Measurements from ENCODE around the gene SUGT1.
"Not testable (repeated sequence)": the region's sequence is repeated elsewhere in the genome, so short reads cannot be mapped to it uniquely, and the experiment has no call there.

SUGT1 gene

DNA sequence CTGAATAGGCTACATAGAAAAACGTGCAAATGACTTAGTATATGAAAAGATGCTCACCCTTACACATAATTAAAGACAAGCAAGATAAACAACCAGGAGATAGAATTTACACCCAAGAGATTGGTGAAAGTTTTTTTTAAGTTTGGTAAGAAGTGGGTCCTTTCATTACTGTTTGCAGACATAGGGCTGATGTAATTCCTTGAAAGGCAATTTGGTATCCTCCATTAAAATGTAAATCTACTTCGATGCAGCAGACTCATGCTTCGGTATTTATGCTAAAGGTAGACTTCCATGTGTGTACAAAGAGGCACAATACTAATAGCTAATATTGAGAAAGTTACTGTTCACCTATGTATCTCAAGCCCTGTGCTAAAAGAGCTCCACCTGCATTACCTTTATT, 53.4 kb downstream of the SUGT1 start:
- Histone ChIP-seq H3K27me3 (ENCODE audit: insufficient read depth, low read length, poor library complexity, severe bottlenecking) (no peaks in the 10 kb centered on the region), H3F3A (ENCODE audit: low read depth) (0 out of 2 replicates have a peak, but pooled peaks cover 2% of the 10 kb centered on the region), H3K36me3 (ENCODE audit: insufficient read depth, low read length) (no peaks in the 10 kb centered on the region), H4K20me1 (ENCODE audit: insufficient read depth, low read length, poor library complexity, severe bottlenecking) (no peaks in the 10 kb centered on the region), H3K4me3 (ENCODE audit: low read length, poor library complexity, severe bottlenecking) (no peak overlapping the region), H2AFZ (ENCODE audit: low read length) (no peak overlapping the region), H3K4me2 (ENCODE audit: low read depth, low read length, poor library complexity, severe bottlenecking) (no peak overlapping the region), H3K79me2 (ENCODE audit: insufficient read depth, low read length) (no peaks in the 10 kb centered on the region), H3K9me2 (replicated peaks; ENCODE audit: low read depth, low read length) (no peaks in the 10 kb centered on the region), H3K9me3 (ENCODE audit: insufficient read depth, low read depth, low read length) (no peaks in the 10 kb centered on the region), H3K4me1 (ENCODE audit: insufficient read depth, low read length, poor library complexity, severe bottlenecking) (peaks cover 47% of the 10 kb centered on the region), H3K9ac (ENCODE audit: low read depth, low read length, poor library complexity, severe bottlenecking) (no peak overlapping the region)
- TF ChIP-seq, protein P1, sequence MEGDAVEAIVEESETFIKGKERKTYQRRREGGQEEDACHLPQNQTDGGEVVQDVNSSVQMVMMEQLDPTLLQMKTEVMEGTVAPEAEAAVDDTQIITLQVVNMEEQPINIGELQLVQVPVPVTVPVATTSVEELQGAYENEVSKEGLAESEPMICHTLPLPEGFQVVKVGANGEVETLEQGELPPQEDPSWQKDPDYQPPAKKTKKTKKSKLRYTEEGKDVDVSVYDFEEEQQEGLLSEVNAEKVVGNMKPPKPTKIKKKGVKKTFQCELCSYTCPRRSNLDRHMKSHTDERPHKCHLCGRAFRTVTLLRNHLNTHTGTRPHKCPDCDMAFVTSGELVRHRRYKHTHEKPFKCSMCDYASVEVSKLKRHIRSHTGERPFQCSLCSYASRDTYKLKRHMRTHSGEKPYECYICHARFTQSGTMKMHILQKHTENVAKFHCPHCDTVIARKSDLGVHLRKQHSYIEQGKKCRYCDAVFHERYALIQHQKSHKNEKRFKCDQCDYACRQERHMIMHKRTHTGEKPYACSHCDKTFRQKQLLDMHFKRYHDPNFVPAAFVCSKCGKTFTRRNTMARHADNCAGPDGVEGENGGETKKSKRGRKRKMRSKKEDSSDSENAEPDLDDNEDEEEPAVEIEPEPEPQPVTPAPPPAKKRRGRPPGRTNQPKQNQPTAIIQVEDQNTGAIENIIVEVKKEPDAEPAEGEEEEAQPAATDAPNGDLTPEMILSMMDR (conservative IDR thresholded peaks at IDR 0.05; ENCODE audit: low read length) = no peak
- no peak for TF ChIP-seq EZH2phosphoT487 (IDR thresholded peaks at IDR 0.05; ENCODE audit: borderline replicate concordance)

DNA sequence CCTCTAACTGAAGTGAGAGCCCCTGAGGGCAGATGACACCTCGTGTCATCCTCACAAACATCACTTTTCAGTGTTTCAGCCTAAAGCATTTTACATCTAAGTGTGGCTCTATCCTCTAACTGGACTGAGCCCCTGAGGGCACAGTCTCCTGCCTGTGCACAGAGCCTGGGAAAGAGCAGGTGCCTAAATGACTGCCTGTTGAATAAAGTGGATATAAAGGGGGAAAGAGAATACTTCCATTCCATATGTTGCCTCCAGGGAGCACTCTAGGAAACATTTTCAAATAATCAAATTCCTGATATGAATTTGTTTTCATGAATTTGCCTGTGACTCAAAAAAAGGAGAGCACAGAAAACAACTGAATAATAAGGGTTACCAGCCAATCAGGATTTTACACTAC, 54.7 kb downstream of the SUGT1 start:
- Histone ChIP-seq H3K4me3 (ENCODE audit: low read length, poor library complexity, severe bottlenecking) (no peak overlapping the region), H3K4me1 (ENCODE audit: insufficient read depth, low read length, poor library complexity, severe bottlenecking) (peaks cover 34% of the 10 kb centered on the region), H3K9me3 (ENCODE audit: insufficient read depth, low read depth, low read length) (no peaks in the 10 kb centered on the region), H3F3A (ENCODE audit: low read depth) (no peaks in the 10 kb centered on the region), H3K9ac (ENCODE audit: low read depth, low read length, poor library complexity, severe bottlenecking) (no peak overlapping the region), H3K9me2 (replicated peaks; ENCODE audit: low read depth, low read length) (no peaks in the 10 kb centered on the region), H3K4me2 (ENCODE audit: low read depth, low read length, poor library complexity, severe bottlenecking) (no peak overlapping the region), H3K27me3 (ENCODE audit: insufficient read depth, low read length, poor library complexity, severe bottlenecking) (no peaks in the 10 kb centered on the region), H3K79me2 (ENCODE audit: insufficient read depth, low read length) (no peaks in the 10 kb centered on the region), H4K20me1 (ENCODE audit: insufficient read depth, low read length, poor library complexity, severe bottlenecking) (no peaks in the 10 kb centered on the region), H3K36me3 (ENCODE audit: insufficient read depth, low read length) (no peaks in the 10 kb centered on the region), H2AFZ (ENCODE audit: low read length) (no peak overlapping the region)
- TF ChIP-seq EZH2phosphoT487 (IDR thresholded peaks at IDR 0.05; ENCODE audit: borderline replicate concordance) = no peak
- TF ChIP-seq, protein P1 (conservative IDR thresholded peaks at IDR 0.05; ENCODE audit: low read length) = no peak

DNA sequence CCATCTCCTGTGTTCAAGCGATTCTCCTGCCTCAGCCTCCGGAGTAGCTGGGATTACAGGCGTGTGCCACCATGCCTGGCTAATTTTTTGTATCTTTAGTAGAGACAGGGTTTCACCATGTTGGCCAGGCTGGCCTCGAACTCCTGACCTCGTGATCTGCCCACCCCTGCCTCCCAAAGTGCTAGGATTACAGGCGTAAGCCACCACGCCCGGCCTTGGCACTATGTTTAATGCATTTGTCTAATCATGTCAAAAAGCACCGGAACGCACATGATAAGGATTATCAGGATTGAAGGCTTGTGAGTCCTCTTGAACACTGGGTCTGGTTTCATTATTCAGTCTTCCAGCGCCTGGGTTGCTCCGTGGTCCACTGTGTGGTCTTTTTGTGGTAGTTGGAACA, 55.6 kb downstream of the SUGT1 start:
- H3K79me2 ChIP-seq (ENCODE audit: insufficient read depth, low read length); H4K20me1 ChIP-seq (ENCODE audit: insufficient read depth, low read length, poor library complexity, severe bottlenecking); H3K9ac ChIP-seq (ENCODE audit: low read depth, low read length, poor library complexity, severe bottlenecking); H3K36me3 ChIP-seq (ENCODE audit: insufficient read depth, low read length); H2AFZ ChIP-seq (ENCODE audit: low read length); H3K4me3 ChIP-seq (ENCODE audit: low read length, poor library complexity, severe bottlenecking); H3F3A ChIP-seq (ENCODE audit: low read depth); H3K4me2 ChIP-seq (ENCODE audit: low read depth, low read length, poor library complexity, severe bottlenecking); H3K9me3 ChIP-seq (ENCODE audit: insufficient read depth, low read depth, low read length); H3K27me3 ChIP-seq (ENCODE audit: insufficient read depth, low read length, poor library complexity, severe bottlenecking); H3K9me2 ChIP-seq (replicated peaks; ENCODE audit: low read depth, low read length): not testable (repeated sequence)
- H3K4me1 ChIP-seq (ENCODE audit: insufficient read depth, low read length, poor library complexity, severe bottlenecking) = peaks cover 25% of the 10 kb centered on the region

DNA sequence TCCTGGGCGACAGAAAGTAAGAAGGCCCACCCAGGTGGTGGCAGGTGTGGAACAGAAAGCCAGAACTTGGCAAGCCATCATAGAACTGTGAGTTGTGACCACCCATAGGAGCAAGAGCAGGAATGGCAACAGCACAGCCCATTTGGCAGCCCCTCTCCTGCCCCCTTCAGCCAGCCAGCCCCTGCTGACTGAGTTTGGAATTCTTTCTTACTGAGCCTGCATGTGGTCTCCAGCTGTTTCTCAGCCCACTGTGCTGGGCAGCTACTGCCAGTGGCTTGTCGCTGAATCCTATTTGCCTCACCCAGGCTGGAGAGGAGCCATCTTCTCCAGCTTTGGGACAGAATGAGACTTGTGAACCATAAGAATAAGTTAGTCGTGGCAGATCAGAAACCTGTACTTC, 58.6 kb downstream of the SUGT1 start:
- no peak overlapping the region for H3K4me3 ChIP-seq (ENCODE audit: low read length, poor library complexity, severe bottlenecking)
- H2AFZ ChIP-seq (ENCODE audit: low read length) = no peak overlapping the region
- no peaks in the 10 kb centered on the region for H3K27me3 ChIP-seq (ENCODE audit: insufficient read depth, low read length, poor library complexity, severe bottlenecking)
- H3K9me3 ChIP-seq (ENCODE audit: insufficient read depth, low read depth, low read length) = no peaks in the 10 kb centered on the region
- TF ChIP-seq EZH2phosphoT487 (IDR thresholded peaks at IDR 0.05; ENCODE audit: borderline replicate concordance) = no peak
- TF ChIP-seq, protein P1 (conservative IDR thresholded peaks at IDR 0.05; ENCODE audit: low read length) = no peak
- H4K20me1 ChIP-seq (ENCODE audit: insufficient read depth, low read length, poor library complexity, severe bottlenecking) = no peaks in the 10 kb centered on the region
- H3K79me2 ChIP-seq (ENCODE audit: insufficient read depth, low read length) = no peaks in the 10 kb centered on the region
- H3K9me2 ChIP-seq (replicated peaks; ENCODE audit: low read depth, low read length) = no peaks in the 10 kb centered on the region
- no peaks in the 10 kb centered on the region for H3F3A ChIP-seq (ENCODE audit: low read depth)
- H3K36me3 ChIP-seq (ENCODE audit: insufficient read depth, low read length) = no peaks in the 10 kb centered on the region
- H3K4me2 ChIP-seq (ENCODE audit: low read depth, low read length, poor library complexity, severe bottlenecking) = no peak overlapping the region
- H3K4me1 ChIP-seq (ENCODE audit: insufficient read depth, low read length, poor library complexity, severe bottlenecking) = peaks cover 8% of the 10 kb centered on the region
- no peak overlapping the region for H3K9ac ChIP-seq (ENCODE audit: low read depth, low read length, poor library complexity, severe bottlenecking)

Measured in Loucy (cell line).